Activated naive CD4-positive, alpha-beta T cell treated with anti-CD3 and anti-CD28 coated beads, Interleukin-2, amount 50 U/mL, for 16 hours (primary cell): ENCODE data around the gene CIB4.

Experiments used
- DNase-seq: peaks from one replicate; pipeline ENCODE4 v3.0.0-alpha.2; 2020

CIB4 gene

DNA sequence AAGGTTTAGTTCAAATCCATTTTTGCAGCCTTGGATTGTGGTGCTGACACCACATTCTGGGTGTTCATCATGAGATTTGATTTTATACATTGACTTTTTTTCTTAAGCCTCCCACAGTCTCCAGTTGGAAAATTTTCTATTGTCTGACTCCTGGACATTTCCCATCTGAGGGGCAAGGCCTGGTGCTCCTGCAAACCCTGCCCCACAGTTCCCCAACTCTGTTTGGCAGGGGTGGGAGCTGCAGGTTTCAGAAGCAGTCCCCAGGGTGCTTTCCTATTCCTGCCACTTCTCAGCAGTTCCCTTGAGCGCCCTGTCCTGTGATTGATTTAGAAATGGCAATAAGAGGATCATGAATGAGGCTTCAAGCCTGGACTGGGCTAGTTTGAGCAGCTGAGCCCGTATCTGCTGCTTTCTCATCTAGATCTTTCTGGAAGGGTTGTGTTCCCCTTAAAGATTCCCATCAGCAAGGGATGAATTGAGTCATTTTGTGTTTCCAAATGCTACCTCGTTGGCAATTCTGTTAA lies 77.0 kb downstream of the CIB4 start:
- no peak for DNase-seq

DNA sequence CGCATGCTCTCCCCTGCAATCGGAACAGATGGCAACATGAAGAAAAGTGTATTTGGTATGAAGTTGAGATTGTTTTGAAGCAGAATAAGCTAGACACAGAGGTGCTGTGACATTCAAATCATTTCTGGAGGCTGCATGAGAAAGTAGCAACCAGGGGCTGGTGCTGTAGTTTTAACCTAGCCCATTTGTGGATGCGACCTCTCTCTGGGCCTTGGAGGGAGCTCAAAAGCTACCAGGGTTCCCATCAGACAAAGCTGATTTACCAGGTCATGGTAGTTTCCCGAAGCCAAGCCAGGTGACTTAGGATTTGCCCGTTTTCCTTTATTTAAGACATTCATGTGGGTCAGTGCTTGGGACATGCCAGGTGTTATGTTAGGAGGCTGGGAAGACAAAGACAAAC lies 77.5 kb downstream of the CIB4 start:
- no peak for DNase-seq

DNA sequence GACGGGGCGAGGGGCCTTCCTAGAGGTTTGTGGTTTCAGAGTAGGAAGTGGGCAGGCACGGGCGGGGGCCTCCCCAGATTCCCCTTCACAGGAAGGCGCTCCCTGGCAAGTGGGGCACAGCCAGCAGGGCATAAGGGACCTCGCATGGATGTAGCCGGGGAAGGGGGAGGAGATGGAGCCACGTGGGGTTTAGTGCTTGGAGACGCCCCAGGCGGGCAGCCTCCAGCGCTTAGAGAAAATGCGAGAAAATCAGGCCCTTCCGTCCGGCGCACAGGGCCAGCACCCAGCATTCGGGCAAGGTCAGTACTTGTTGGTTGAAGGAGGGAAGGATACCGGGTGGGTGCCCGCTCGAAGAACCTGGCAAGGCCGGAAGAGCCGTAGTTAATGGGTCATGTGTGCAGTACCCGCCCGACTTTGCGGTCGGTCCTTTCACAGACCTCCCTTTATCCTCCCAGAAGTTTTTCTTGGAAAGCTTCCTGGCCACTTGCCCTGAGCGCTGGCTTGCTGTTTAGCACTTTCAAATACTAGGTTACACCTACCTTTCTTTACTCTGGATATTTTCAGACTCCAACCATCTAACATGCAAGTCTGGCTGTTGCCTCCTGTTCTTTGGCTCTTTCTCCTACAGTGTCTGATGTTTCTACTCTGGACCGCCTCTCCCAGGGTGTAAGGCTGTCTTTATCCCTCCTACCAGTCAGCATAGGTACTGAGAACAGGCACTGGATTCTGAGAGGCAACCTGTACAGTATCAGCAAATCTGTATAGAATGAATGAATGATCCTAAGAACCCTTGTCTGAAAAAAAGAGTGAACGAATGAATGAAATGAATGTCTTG lies 78.1 kb downstream of the CIB4 start:
- DNase-seq, result no peak

DNA sequence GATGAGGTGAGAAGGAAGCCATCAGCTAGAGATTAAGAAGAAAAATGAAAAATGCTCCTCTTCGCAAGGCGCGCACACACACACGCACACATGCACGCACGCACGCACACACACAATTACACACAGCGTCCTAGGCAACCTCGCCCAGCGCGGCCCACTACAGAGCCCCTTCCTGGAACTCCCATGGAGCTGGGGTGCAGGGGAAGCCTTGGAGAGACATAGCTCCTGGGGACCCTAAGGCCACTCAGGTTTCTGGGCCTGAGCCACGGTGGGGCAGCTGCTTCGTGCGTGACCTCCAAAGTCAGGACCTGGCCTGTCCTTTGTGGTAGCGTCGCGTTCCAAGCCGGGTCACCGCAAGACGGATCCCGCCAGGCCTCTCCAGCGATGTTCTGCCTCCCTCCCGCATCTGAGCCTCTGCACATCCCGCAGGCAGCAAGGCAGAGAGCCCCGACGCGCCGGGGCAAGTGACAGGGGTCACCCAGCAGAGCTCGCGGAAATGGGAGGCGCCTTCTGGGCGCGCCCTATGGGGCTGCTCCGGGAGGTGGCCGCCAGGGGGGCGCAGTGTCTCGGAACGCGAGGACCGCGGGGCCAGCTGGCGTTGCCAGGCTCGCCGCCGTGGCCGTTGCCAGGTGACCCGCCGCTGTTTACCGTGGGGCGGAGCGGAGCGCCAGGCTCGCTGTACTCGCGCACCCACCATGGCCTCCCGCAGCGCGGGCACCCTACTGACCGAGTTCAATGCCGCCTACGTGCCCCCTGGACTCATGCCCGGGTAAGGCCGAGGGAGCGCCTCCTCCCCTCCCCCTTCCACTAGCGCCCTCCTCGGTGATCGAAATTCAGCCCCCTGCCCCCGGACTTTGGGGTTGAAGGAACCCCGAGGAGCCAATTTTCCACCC lies 79.0 kb downstream of the CIB4 start:
- DNase-seq, result peak; percentile 37

DNA sequence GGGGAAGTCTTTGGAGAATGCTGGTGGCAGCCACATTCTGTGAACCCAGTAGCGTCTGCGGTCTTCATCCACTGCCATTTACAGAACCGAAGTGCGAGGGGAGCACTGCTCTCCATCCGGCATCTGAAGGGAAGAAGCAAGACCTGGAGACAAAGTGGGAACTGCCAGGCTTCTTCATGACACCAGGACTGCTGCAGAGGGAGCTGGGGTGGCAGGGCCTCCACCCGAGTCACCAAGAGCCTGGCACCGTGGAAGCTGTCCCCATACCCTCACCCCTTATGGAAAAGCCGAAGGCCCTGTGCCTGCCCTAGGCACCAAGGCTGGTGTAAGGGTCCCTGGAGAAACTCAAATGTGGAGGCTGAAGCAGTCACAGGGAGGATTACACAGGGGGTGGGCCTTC lies 79.8 kb downstream of the CIB4 start:
- no peak for DNase-seq

DNA sequence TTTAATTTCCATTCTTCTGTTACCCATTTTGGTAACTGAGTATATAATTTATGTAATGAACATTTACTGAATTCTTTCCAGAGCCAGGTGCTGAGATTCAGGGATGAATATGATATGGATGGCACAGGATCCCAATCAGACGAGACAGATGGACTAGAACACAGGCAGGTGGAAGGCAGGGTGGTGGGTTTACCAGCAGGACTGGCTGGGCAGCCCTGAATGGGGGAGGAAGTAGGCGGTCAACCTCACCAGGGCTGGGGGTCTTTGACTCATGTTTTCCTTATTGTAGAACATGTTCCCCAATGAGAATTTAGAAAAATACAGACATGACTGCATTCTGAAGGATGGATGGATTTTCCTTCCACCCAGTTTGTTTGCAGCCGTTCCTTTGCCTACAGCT lies 80.3 kb downstream of the CIB4 start:
- no peak for DNase-seq

DNA sequence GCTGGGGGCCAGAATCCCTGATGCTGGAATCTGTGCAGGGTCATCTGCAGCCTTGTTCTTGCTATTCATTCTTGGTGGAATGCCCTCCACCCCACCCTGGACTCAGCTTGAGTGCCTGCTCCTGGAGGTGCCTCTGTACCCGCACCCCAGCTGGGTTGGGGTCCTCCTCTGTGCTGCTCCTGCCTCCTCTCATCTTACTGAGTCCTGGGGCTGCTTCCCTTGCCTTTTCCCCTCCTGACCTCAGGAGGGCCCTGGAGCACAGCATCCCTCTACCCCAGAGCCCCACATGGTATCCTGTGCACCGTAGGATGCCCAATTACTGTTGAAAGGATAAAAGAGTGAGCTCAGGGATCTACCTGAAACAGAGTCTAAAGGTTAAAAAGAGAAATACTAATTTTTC lies 81.6 kb downstream of the CIB4 start:
- no peak for DNase-seq

DNA sequence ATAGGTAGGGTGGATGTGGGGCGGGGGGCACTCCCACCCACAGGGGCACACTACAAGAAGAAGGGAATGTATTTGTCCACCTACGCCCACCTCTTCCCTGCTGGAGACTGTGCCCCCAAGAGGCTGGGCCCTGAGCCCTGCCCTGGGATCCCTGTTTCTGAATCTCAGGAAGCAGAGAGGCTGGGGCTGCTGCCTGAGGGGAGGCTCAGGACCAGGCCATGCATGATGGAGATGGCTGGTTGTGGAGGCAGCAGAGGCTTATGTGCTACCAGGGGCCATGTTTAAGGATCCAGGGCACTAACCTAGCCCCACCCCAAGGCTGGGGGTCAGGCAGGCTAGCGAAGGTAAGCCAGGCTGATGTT lies 82.1 kb downstream of the CIB4 start:
- no peak for DNase-seq

DNA sequence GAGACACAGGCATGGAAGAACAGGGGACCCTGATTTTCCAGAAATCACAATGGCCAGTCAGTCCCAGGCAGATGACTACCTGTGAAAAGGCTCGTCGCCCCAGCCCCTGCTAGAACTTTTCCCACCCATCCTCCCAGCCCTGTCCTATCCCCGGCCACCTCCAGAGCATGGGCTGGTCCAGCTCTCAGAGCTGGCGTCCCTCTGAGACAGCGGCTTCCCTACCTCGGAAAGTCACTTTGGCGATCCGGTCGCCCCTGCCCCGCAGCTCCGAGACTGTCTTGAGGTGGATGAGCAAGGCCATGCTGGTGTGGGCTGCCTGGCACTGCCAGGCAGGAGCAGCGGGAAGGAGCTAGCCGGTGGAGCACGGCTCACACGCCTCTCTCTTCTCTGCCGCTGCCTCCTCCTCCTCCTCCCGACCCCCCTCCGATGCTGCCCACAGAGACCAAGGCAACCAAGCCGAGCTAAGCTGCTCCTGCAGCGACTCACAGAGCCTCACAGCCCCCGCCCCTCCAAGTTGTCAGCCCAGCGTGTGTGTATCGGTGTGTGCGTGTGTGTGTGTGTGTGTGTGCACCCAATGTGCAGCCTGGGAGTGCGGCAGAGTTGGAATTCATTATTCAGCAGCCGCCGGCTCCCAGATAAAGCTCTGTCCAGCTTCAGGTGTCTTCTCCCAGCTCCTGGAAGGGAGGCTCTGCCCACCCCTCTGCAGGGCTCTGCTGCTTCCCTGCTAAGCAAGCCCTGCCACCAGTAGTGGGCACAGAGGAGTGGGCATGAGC lies 82.7 kb downstream of the CIB4 start:
- DNase-seq, result no peak

DNA sequence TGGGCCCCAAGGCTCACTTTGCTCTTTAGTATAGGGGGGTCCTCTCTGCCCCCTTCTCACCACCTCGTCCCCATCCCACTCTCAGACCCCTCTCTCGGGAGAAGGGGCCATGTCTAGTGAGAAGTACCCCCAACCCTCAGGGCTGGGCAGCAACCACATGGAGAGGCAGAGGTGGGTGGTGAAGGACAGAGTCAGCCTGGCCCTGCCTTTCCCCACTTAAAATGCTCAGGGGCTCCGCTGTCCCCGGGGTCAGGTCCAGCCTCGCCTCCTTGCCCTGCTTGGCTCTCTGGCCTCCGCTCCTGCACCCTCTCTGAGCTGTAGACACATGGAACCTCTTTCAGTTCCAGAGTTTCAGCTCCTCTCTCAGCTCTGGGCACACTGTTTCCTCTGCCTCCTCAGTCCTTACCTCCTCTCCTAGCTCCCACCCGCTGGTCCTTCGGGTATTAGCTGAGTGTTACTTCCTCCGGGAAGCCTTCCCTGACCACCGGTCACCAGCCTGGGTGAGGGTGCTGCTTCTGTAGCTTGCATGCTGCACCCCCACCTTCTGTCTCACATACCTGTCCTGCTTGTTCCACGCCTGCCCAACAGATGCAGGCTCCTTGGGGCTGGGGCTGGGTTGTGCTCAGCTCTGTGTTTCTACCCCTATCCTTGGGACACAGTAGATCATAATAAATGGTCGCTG lies 83.8 kb downstream of the CIB4 start:
- no peak for DNase-seq

DNA sequence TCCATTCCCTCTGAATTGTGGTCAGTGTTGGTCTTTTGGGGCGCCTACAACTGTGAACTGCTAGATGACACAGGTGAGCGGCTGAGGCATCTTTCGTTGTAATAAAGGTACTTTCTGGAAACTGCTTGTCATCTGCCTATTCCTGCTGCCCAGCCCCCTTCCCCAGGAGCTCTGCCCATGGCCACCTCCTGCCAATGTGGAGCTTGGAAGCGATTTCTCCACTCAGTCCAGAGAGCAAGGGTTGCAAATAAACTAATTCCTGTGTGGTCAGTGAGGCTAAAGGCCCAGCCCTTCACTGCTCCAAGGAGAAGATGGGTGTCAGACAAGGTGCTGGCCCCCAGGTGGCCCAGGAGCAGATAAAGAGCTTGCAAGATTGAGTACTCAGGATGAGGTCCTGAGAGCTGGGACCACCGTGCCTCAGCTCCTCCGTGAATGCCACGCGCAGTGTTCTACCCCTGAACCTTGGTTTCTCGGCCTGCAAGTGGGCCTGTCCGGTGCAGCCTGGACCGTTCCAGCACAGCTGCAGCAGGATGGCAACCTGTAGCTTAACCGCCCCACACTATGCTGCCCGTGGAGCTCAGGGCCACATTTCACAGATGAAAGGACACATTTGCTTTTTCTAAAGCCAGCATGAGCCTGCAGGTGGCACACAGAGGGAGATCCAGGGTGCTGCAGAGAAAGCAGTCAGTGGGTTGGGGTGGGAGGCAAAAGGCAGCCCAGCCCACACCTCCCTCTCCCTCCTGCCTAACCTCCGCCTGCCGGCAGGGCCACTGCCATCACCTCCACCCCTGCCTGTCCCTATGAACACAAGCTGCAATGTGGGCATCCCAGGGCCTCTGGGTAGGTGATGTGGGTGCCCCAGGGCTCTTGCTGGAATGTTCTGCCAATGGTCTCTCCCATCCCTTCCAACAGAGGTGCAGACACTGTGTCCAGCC lies 84.6 kb downstream of the CIB4 start:
- DNase-seq, result no peak

DNA sequence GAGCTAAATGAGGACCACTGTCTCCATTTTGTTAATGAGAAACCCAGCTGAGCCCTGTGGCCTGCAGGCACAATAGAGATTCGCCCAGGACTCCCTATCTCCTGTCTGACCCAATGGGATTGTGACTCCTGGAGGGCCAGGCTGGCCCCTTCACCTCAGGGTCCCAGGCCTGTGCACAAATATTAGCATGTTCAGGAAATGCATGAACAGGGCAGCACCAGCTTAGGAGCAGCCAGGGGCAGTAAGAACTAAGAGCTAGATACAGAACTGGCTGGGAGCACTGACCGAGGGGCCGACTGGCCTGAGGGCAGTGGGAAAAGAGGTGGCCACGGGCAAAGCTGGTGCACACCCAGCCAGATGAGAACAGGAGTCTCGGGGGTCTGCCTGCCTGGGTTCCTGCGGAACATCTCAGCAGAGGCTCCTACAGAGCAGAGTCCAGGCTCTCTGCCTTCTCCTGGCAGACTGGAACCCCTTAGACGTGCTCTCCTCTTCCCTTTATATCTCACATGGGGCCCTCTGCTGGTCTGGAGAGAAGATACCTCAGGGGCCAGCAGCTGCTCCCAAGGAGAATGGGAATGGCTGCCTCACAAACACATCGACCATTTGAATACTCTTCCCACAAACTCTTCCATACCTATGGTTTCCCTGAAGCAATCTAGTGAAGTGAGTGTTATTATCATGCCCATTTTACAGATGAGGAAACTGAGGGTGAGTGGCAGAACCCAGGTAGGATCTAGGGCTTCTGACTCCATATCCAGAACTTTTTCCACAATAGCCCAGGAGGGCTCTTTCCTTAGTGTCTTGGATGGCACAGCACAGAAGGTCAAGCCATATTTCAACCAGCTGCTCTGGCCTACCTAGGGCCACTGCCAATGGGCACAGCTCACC lies 85.7 kb downstream of the CIB4 start:
- DNase-seq, result no peak

DNA sequence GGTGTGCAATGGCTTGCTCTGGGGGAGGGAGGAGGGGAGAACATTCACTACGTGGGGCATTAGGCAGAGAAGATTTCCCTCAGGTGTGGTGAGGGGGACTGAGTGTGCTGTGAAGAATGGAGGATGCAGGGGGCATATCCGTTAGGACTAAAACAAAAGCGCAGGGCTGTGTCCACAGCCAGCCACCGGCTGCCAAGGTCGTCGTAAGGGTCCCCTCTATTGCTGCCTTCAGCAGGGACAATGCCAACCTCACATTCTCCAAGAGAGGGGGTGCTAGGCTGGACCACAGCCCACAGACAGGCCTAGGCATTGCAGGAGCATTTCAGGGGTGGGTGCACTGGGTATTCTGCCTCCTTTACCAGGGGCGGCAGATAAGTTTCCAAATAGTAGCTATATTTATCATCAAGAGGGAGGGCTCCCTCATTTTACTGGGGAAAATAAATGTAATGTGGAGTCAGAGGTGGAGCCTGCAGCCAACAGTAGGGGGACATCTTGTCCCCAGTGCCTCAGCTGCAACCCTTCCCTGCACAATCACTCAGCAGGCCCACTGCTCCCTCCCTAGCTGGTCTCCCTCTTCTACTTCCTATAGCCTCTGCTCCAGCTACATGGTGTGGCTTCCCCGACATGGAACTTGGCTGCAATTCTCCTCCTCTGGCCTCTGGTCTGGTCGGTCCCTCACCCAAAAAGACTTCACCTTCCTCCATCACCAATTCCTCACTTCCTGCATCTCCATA lies 88.4 kb downstream of the CIB4 start:
- DNase-seq, result no peak

DNA sequence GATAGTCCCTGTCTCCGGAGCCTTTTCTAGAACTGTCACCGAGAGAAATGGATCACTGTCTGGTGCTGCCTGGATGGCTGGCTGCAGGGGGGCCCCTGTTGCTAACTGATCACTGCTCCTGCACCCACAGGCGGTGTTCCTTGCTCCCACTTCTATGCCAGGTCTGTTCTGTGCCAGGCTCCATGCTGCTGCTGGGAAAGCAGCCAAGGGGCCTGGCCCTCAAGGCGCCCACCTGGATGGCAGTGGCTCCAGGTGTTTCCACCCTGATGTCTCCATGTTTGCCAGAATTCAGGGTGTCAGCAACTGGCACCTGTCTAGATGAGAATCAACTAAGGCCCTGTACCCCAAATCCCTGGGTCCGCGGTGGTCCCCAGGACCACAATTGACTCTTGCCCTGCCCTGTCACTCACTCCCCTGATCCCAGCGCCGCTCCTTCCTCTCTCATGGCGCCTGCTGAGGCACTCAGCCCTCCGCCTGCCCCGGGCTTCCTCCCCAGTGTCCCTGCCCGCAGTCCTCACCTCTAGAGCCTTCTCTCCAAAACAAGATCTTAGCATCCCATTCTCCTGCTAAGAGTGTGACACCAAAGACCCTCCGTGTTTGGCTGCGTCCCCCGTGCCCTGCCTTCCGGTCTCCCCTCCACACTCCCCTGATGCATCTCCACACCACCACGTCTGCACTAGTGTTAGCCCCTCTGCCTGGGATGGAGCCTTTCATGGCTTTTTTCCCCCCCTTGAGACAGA lies 90.7 kb downstream of the CIB4 start:
- DNase-seq, result no peak

DNA sequence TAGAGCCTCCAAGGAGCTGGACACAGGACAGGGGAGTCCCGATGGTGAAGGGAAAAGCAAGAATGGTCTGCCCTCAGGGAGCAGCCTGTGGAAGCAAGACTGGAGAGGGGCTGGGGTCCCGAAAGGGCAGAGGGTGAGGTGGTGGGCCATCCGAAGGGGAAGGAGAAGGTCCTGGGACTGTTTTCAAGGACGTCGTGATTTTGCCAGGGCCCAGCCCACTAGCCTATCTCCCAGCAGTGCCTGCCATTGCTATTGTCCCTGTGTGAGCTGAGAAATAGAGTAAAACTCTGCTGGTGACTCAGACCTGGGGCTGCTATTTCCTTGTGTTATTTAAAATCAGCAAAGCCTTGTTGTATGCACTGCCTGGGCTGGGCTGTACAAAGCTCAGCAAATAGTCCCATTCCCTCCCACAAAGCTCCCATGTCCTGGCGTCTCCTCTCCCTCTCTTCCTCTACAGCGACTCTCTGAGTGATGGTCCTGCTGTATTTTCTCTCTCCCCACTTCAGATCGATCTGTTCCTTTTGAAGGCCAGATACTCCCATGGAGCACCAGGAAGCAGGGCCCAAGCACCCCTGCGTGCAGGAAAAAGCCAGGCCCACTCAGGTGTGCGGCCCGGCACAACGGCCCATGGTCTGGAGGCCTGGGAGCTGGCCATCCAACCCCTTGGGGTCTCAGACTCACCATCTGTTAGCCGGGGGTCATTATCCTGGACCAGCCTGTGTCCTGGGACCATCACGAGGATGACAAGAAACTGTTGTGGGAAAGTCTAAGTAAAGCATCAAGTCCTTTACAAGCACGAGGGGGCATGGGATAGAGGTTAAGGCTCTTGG lies 98.3 kb downstream of the CIB4 start:
- DNase-seq, result no peak

DNA sequence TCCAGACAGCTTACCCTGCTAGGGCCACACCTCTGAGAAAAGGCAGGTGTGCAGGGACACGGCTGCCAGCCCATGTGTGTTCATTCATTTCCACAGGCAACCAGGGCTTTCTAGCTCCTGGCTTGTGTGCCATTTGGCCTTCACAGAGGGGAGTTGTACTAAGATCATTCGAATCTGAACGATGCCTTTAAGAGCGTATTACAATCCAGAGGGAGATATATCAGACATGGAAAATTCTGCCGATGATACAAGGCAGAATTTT lies 99.0 kb downstream of the CIB4 start:
- DNase-seq, result no peak

DNA sequence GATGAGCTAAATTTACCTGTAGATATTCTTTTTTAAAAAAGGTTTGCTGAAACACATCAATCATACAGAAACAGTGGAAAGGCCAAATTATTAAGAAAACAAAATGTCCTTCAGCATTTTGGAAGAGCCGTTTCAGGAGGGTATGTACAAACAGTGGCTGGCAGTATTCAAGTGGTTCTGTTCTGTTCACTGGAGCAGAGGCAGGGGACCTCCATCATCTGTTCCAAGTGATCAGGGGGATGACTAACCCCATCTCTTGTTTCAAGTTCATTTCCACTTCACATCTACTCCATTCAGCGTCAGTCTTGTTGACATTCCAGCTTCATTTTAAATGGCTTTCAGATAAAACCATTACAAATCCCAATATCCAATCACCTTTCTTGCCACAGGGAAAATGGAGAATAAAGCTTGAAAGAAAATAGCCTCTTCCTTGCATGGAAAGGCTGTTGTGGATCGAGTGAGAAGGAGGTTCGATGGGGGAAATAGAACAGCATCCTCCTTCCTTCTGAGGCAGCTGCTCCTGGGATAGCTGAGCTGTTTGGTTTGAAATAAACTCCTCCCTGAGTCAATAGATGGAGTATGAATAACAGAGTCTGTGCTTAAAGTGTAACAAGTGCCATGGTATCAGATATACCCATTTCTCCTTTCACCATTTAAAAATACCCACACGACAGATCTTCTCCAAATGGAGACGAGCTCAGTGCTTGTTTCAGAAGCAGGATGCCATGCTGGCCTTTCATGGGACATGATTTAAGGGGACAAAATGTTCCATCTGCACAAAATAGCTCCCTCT lies 99.6 kb downstream of the CIB4 start:
- no peak for DNase-seq
